Ecto neural progenitor cell (in vitro differentiated cells): ENCODE measurements around the gene VMAC.
A peak's percentile ranks its signal among the peaks of the same experiment; 100 is the strongest.

Source experiments
- DNase-seq: peaks from one replicate; pipeline ENCODE4 v3.0.0-alpha.2; 2018; ENCODE audit warnings: low spot score

VMAC gene

GRCh38 chr19:5931251-5931650 is 26.6 kb downstream of the VMAC start:
- DNase-seq, result no peak

DNA sequence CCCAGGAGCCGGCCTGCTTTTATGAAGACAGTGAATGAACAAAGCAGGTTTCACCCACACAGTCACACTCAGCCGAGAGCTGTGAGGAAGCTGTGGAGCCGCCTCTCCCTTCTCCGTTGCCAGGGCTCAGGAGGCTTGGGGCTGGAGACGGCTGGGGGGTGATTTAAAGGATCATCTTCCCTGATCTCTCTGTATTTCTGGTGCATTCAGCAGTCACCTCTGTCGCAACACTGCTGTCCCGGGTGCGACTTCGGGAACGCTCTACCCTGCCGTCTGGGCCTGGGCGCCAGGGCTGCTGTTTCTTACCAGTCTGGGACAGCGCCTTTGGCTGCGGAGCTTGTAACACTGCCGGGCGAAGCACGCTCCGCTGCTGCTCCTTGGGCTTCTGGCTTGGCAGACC is 27.5 kb downstream of the VMAC start:
- no peak for DNase-seq

DNA sequence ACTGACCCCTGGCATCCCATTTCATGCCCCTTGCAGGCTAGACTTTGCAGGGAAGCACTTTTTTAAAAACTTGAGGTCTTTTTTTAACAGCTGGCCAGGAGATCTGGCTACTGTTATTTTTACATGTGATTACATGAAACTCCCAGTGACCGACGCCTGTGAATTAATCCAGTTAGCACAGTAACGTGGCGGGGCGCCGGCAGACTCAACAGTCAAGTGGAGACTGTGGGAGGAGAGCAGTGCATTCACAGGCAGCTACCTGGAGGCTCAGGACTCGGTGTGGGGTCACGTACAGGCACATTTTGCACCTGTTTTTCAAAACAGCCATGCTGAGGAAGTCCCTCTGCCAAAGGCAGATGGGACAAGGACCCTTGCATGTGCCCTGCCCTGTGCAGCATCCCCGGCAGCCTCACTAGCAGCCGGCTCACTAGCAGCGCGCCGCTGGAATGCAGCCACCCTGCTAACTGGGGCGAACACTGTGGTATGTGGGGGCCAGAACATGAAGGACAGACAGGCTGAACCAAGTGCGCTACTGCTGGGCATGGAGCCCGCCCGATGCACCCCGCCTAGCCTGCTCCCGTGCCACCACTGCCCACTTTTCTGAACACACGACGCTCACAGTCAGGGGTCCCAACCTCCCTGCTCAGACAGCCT is 28.1 kb downstream of the VMAC start:
- no peak for DNase-seq

DNA sequence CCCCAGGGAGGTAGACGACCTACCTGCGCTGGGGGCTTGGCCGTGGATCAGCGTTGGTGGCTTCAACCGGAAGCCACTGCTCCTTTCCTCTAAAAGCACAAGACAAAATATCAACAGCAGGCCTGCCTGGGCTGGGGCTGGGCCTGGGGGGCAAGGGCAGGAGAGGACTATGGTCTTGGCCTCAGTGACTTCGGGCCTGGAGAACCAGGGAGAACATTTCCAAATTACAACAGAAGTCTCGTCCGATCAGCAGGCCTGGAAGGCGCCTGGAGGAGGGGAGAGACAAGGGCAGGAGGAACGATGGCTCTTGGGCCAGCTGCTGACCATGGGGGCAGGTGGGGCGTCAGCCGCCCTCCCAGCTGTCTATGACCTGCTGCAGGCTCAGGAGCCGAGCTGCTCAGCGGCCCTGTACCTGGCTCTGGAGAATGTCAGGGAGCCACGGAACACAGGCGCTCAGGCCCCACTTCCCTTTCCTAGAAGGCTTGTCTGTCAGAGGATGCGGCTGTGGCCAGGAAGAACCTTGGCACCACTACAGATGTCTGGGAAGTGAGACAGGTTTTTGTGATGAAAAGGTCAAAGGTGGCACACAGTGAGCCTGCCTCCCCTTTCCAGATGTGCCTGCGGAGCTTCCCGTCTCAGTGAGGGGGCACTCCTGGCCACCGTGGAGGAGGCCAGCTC is 28.9 kb downstream of the VMAC start:
- DNase-seq, result no peak

DNA sequence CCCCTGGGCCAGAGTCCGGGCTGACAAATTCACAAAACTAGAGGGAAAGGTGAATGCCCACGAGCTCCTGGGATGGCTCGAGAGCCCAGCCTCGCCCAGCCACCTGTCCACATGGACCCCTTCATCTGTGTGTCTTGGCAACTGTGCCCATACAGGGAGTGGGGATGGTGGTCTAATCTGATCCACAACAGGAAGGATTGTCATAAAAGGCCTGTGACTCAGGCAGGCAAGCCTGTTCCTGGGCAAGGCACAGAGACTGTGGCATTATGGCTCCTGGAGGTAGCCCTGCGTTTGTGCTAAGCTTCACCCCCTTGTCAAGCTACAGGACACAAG is 29.4 kb downstream of the VMAC start:
- no peak for DNase-seq

- no peak for DNase-seq
Observed at GRCh38 chr19:5934774-5935472, 30.3 kb downstream of the VMAC start.

GRCh38 chr19:5935473-5936291 is 31.0 kb downstream of the VMAC start:
- DNase-seq, result no peak

GRCh38 chr19:5936292-5936592 is 31.6 kb downstream of the VMAC start:
- no peak for DNase-seq

DNA sequence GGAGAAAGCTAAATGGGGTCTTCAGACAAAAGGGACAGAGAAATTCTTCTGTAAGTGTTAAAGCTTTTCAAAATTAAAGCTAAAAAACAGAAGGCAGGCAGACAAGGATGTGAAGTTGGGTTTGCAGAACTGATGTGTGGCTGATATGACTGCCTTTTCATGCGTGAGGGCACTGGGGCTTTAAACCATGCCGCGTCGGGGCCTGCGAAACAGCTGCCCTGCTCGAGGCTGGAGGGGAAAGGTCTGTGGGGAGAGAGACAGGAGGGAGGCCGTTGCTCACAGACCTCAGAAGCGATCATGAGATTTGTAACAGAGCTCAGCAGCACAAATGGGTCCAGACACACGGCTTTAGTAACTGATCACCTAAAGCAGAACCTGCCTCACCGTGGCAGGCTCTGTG is 32.9 kb downstream of the VMAC start:
- DNase-seq, result no peak

GRCh38 chr19:5940260-5941208 is 35.9 kb downstream of the VMAC start:
- no peak for DNase-seq

GRCh38 chr19:5941673-5942072 is 37.0 kb downstream of the VMAC start:
- no peak for DNase-seq

- DNase-seq, result no peak
Observed at GRCh38 chr19:5943045-5943444, 38.4 kb downstream of the VMAC start.

DNA sequence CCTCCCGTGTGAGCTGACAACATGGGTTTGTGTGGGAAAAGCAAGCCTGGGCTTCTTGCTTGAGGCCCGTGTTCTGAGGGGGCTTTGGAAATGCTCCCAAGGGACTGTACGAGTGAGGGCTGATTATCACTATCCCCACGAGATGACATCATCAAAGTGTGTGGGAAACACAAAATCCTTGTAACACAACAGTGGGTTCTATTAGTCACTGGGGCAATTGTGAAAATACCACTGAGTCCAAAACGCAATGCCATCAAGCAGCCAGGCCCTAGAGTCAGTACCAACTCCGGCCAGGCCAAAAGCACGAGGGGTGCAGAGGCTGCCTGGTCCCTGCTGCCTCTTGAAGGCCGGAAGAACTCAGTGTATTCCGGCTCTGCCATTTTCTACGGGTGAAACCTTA is 39.0 kb downstream of the VMAC start:
- DNase-seq, result no peak

DNA sequence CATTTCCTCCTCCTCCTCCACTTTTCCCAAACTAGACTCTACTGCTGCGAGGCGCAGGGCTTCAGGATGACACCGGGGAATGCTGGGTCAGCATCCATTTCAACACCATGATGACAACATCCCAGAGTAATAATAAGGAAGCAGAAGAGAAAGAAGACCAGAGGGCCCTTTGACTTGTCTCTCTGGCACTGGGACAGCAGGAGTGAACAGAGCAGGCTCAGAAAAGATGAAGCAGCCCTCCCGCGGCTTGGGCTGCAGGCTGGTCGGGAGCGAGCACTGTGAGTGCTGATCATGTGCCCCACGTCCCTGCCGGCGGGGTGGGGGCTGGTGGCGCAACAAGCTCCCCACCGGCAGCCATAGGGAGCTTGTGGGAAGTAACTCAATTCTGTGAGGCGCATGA is 42.8 kb downstream of the VMAC start:
- DNase-seq, result no peak

DNA sequence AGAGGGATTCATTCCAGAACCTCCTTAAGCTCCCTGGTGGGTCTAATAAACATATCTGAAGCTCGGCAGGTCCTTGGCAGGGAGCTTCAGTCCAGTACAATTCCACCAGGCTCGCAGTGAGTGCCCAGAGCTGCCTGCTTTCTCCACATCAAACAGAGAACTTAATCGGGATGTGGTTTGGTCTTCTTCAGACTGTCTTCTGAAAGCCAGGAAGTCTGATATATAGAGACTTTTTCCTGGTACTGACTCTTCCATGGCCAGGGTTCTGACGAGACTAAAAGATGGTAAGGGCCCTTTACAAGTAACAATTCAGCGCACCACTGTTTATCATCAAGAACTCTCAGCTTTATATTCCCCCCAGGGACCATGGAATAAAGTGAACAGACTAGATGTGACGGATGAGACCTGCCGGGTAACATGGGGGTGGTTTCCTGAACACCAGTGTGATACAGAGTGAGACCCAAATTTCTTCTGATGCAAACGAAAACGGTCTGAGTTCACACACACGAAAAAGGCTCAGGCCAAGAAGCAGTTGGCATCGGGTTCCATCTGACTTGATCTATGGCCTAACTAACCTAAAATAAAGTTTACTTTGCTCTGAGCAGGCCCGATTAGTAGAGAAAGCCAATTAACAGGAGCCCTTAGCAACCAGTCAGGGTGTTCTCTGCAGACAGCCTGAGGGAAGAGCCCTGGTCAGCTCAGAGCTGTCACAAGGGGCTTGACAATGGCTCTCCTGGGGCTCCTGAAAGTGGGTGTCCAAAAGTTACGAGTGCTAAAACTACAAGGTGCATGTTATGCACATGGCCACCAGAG is 44.3 kb downstream of the VMAC start:
- DNase-seq, result no peak

GRCh38 chr19:5949792-5950305 is 45.2 kb downstream of the VMAC start:
- no peak for DNase-seq

DNA sequence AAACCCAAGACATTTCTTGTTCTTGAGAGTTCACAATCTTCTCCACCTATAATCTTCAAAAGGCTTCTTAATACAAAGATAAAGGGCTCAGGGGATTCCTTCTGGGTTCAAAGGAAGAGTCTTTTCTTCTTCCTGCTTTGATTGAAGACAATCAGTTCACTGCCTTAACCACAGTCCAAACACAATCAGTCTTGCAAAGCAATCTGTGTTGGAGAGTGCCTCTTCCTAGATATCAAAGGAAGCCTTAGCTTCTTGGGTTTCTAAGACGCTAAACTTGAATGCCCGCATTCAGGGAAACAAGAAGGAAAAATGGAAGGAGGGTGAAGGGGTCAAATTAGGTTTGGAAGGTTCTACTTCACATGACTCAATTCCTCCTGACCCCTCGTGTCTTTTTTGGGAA is 46.1 kb downstream of the VMAC start:
- DNase-seq, result no peak

DNA sequence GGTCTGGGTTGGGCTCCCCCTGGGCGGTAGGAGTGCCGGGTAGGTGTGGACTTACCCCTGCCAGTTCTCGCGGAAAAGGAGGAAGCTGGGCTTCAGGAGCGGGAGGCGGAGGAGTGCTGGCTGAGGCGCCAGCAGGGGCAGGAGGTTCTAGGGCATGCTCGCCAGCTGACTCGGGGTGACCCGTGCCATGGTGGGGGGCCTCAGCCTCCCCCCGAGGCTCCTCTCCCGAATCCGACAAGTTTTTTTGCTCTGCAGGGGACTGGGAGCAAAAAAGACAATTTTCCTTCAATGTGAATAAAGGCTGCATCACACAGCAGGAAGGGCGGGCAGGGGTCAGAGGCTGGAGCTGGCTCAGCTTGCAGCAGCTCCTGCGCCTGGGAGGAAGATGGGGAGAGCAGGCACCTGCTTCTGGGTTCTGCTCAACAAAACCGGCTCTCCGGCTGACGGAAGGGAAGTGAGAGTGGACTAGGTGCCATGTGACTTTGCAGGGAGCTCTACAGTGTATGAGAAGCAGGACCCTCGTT is 46.7 kb downstream of the VMAC start:
- DNase-seq, result peak; percentile 71

DNA sequence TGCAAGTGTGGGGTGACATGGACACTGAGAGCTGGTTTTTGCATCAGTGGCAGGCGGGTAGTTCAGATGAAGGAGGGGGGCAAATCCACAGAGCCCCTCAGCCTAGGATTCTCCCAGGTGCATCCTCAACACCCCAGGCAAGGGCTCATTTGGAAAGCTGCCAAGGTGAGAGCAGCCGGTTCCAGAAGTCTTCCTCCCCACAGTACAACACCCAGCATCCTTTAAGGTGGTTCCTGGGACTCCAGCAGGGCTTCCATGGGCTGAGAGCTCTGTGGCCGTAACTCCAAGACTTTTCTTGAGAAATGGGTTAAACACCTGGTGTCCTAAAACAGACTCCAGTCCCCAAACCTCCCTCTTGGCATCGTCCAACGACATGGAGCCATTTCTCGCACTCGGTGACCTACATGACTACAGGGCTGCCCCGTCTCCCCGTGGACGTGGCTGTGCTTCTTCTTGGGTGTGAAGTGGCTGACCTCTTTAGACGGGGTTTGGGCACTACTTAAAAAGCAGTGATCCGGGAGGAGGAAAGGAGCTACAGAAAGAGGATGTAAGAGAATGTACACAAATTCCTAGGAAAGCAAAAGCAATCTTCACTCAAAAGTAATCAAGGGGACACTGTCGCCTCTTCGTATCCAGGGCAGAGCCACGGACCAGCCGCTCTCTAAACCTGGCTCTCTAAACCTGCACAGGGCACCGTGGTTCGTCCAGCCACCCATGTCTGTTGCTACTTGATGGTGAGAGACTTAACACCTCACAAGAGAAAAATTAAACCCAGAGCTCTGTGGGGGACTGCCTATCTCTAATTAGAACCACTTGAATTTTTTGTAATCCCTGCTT is 47.7 kb downstream of the VMAC start:
- no peak for DNase-seq
